NOMO-1 treated with DMSO at 0.1 percent for 48 hours (cell line): Measurements from ENCODE around the gene PKN3.
A peak's percentile ranks its signal among the peaks of the same experiment; 100 is the strongest.
"Not testable (repeated sequence)": the region's sequence is repeated elsewhere in the genome, so short reads cannot be mapped to it uniquely, and the experiment has no call there.

Experiments
- DNase-seq: peaks from one replicate; lab custom pipeline; 2025; ENCODE audit not compliant: unreplicated experiment; lab: John Stamatoyannopoulos, UW

The PKN3 gene

DNA sequence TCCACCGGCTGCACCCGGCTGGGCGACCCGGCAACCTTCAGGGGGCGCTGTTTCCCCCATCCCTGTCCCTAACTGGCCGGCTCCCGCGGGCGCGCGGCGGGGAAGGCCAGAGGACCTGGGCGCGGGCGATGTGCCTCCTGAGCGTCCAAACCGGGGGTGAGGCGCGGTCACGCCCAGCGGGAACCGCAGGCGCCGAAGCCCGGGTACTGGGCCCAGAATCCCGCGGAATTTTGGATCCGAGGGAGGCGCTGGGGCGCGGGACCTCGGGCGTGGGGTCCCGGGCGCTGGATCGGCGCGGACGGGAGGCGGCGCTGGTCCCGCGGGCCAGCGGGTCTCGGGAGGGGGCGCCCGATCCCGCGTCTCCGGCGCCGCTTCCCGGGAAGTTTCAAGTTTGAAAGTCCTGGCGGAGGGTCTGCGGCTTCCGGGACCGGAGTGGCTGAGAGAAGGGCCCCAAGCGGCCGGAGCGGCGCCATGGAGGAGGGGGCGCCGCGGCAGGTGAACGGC, at the start of gene PKN3:
TSS of gene PKN3 (plus strand) at position 59 of the 504 bp plus-strand sequence. CDS start at position 472, 413 bp downstream.
- peak; percentile 84 for DNase-seq

DNA sequence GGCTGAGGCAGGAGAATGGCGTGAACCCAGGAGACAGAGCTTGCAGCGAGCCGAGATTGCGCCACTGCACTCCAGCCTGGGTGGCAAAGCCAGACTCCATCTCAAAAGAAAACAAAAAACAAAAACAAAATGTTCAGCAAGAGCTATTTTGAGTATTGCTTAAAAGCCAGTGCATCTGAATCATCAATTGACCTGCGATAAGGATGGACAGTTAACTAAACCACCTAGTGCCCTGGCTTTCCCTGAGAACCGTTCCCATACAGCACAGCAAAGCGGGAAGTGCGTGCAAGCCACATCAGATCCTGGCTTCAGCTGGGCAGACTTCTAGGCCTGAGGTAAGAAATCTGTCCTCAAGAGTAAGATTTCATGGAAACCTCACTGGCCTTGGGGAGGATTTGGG, 48.4 kb upstream of the PKN3 start:
- DNase-seq = no peak

DNA sequence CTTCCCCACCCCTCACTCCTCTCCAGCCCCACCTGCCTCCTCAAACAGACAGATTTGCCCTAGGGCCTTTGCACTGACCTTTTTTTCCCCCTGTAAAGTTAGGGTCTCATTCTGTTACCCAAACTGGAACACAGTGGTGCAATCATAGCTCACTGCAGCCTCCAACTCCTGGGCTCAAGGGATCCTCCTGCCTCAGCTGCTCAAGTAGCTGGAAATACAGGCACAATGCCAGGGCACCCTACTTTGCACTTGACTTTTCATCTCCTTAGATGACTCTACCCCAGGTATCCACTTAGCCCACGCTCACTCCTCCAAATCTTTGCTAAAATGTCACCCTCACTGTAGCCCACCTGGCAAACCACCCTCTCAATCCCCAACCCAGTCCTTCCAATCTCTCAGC, 47.8 kb upstream of the PKN3 start:
- no peak for DNase-seq

DNA sequence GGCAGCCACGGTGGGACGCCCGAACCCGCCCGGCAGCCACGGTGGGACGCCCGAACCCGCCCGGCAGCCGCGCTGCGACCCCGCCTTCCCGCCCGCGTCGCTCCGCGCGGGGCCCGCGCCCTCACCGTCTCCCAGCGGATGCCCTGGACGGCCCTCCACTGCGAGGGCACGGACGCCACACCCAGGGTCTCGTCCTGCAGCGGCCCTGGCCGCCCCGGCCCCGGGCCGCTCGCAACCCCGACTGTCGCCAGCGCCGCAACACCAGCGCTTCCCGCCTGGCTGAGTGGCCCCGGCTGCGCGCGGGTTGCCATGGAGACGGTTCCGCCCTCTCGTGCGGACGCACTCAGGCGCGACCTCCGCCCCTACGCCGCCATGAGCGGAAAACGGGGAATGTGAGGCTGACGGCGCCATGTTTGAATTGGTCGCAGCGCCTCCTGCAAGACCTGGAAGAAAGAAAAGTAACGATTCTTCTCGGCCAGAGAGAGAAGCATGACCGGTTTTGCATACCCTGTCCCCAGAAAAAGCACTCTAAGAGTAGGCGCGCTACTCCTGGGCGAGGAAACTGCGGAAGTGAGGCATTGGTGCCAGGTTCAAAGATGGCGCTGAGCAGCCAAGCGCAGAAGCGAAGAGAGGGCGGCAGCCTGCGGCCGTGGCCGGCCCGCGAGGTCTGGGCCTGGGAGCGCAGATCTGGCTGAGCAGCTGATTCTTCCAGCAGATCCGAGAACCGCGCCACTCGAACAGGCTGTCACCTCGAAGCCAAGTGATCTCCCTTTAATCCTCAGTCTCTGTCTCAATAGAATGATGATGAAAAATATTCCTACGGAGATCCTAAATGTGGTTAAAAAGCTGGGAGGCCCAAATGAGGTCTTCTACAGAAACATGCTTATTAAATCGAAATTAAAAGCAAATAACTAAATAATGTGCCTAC, 45.6 kb upstream of the PKN3 start, which contains the start of gene DYNC2I2:
TSS of gene DYNC2I2 (minus strand) at position 432 of the 928 bp plus-strand sequence. CDS start at position 311, 121 bp downstream.
- DNase-seq = peak; percentile 91

DNA sequence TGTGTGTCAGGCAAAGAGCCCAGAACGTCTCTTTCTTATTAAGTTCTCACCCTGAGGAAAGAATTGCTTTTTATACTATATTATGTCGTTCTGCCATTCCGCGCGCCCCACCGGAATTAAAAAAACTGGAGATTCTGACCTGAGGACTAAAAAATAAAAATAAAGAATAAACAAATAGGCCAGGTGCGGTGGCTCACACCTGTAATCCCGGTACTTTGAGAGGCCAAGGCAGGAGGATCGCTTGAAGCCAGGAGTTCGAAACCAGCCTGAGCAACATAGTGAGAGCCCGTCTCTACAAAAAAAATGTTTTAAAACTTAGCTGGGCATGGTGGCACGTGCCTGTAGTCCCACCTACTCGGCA, 45.0 kb upstream of the PKN3 start:
- no peak for DNase-seq

DNA sequence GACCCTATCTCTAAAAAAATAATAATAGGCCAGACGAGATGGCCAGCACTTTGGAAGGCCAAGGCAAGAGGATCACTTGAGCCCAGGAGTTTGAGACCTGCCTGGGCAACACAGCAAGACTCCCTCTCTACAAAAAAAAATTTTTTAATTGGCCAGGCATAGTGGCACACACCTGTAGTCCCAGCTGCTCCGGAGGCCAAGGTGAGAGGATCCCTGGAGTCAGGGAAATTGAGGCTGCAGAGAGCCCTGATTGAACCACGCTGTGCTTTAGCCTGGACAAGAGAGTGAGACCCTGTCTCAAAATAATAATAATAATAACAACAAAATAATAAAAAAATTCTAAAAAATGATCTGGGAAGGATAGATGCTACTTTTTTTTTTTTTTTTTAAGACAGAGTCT, 44.5 kb upstream of the PKN3 start:
- DNase-seq = no peak

DNA sequence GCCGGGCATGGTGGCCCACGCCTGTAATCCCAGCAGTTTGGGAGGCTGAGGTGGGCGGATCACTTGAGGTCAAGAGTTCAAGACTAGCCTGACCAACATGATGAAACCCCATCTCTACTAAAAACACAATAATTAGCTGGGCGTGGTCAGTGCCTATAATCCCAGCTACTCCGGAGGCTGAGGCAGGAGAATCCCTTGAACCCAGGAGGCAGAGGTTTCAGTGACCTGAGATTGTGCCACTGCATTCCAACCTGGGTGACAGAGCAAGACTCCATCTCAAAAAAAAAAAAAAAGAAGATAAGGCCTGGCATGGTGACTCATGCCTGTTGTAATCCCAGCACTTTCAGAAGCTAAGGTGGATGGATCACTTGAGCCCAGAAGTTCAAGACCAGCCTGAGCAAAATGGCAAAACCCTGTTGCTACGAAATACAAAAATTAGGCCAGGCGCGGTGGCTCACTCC, 35.8 kb upstream of the PKN3 start:
- DNase-seq = not testable (repeated sequence)

DNA sequence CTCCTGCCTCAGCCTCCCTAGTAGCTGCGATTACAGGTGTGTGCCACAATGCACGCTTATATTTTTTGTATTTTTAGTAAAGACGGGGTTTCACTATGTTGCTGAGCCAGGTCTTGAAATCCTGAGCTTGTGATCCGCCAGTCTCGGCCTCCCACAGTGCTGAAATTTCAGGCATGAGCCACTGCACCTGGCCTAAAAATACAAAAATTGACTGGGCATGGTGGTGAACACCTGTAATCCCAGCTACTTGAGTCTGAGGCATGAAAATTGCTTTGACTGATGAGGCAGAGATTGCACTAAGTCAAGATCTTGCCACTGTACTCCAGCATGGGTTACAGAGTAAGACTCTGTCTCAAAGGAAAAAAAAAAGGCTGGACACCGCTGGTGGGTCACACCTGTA, 32.5 kb upstream of the PKN3 start:
- no peak for DNase-seq

DNA sequence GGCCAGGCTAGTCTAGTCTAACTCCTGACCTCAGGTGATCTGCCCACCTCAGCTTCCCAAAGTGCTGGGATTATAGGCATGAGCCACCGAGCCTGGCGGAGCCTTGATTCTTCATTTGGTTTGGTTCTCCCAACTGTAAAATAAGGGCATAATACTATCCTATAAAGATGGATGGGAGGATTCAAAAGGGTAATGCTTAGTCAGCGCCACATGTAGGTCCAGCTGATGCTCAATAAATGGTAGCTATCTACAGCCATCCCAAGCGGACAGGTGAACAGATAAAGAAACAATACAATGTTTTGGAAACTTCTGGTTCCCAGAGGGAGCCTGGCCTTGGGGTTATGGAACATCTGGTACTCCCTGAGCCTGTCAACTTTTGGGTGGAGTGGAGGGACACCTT, 26.9 kb upstream of the PKN3 start:
- no peak for DNase-seq

DNA sequence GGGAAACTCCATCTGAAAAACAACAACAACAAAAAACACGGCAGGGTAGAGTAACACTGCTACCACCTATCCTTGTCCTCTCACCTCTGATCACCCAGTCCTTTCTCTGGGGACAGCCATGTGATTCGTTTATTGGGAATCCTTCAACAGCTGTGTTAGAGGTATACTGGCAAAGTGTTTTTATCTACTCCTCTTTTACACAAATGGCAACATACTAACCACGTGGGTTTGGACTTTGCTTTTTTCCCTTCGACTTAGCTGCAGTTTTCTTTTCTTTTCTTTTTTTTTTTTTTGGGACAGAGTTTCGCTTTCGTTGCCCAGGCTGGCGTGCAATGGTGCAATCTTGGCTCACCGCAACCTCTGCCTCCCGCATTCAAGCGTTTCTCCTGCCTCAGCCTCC, 24.5 kb upstream of the PKN3 start:
- no peak for DNase-seq

DNA sequence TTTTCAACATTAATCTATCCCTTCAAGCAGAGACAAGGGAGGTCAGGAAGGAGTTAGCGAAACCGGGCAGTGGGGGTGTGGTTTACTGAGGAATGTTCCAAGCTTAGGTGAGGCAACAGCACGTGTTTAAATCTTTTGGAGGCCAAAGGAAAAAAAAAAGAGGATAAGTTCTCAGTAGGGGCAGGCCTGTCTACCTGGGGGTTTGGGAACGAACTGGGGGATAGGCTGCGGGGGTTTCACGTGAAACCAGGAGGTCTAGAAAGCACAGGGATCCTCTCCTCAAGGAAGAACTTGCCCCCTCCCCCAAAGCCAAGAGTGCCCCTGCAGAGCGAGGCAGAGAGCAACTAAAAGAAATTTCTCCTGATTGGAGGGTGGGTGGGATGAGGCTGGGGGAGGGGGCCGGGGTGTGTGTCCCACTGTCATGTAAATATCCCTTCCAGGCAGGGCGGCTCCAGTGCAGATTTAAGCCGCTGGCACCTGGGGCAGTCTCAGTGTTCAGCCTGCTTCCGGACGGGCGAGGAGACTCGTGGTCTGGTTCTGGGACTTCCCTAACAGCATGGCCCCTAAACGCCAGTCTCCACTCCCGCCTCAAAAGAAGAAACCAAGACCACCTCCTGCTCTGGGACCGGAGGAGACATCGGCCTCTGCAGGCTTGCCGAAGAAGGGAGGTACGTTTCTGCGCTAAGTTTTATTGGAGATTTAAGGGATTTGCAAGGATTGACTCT, 18.8 kb upstream of the PKN3 start:
- peak; percentile 40 for DNase-seq

DNA sequence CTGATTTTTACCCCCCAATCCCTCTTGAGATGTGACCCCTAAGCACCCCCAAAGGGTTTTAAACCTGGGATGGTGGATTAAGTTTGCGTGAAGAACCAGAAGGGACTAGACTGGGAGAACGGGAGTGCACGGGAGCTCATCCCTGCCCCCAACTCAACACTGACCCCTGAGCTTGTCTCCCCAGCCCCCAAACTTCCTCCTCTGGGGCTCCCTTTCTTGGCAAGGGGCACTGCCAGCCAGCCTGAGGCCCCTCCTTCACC, 18.3 kb upstream of the PKN3 start:
- DNase-seq = no peak

DNA sequence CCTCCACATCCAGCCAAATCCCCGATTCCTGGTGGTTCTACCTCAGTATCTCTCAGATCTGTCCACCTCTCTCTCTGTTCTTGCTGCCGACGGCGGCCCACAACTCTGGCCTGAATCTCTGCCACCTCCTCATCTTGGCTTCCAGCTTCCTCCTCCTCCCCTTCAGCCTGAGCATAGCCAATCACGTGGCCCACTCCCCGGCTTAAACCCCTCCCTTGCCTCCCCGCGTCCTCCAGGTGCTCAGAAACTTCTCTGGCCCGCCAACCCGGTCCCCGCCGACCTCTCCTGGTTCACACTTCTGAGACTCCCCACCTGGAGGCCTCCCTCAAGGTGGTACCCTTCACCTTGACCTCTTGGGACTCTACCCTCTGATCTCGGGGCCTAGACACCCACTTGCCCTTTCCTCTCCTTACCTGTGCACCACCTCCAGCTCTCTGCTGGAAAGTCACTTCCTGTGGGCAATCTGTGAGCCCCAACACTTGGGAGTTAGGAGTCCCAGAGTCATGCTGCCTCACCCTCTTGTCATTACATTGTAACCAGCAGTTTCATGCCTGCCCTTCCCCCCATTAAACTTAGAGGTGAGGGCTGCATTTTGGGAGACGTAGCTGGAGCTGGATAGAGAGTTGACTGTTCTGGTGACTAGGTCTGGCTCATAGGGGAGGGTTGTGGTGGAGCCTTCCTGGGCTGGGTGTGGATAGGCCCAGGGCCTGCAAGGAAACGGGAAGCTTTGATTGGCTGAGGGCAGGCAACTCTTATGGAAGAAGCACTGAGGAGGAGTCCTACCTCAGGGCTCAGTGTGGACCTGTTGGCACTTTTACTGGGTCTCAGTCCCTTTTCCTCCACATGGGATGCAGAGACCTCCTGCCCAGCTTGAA, 17.7 kb upstream of the PKN3 start:
- DNase-seq = peak; percentile 80

DNA sequence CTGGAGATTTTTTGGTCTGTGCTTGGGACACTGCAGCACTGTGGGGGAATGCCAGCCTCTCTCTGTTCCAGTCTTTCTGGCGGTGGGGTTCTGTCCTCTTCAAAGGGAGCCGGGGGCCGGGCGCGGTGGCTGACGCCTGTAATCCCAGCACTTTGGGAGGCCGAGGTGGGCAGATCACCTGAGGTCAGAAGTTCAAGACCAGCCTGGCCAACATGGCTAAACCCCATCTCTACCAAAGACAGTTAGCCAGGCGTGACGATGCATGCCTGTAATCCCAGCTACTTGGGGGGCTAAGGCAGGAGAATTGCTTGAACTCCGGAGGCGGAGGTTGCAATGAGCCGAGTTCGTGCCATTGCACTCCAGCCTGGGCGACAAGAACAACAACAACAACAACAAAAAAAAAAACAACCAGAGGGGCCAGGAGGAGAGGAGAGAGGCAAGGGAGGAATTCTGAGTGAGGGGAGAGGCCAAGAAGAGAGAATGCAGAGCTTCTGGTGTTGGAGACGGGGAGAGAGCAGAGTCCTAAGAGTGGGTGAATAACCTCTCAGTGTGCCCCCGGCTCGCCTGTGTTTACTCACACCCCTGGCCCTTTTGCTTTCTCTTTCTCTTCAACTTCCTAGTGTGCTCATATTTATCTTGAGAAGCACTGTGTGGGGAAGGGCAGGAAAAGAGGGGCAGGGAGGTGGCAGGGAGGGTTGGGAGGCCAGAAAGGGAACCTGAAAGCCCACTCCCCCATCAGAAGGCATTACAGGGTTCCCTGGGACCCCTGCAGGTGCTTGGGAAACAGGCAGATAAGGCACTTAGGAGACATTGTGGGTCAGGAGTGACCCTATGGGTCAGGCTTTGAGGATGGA, 16.4 kb upstream of the PKN3 start:
- peak; percentile 41 for DNase-seq

DNA sequence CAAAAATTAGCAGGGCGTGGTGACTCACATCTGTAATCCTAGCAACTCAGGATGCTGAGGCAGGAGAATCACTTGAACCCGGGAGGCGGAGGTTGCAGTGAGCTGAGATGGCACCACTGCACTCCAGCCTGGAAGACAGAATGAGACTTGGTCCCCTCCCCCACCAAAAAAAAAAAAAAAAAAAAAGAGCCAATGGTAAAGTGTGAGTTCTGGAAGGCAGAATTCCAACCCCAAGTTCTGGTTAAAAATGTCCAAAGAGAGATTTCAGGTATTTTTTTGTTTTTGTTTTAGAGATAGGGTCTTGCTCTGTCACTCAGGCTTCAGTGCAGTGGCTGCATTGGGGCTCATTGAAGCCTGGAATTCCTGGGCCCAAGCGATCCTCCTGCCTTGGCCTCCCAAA, 14.8 kb upstream of the PKN3 start:
- no peak for DNase-seq

DNA sequence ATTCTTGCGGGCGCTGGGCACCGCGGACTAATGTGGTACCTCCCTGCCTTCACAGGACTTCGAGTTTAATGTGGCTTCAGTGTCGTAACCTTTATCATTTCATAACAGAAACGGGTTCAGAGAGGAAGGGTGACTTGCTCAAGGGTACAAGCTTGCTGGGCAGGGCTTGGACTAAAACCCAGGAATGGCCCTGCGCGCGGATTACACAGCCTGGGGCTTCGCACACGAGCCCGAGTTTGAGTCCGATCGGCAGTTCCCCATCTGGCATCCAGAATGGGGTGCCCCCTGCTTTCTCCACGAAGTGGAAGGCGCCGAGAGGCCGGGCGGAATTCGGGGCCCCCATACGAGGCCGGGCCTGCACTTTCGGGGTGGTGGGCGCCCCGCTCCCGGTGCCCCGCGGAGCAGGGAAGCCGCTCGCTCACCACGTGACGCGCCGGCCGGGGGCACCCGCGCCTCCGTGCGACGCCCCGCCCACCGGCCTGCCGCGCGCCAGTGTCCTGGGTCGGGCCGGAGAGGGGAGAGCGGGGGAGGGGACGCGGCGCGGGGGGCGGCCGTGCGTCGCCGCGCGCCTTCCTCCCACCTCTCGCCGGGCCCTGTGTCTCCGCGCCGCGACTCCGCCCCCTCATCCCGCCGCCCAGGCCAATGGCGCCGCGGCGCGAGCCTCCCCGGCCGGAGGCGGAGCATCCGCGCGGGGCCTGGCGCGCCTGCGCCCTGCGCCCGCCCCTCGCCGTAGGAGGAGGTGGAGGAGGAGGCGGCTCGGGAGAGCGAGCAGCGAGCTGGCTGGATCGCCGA, 13.6 kb upstream of the PKN3 start, which contains the start of gene SET:
TSS of gene SET (plus strand) at position 722 of the 792 bp plus-strand sequence. CDS start 361 bp downstream, outside the sequence.
- DNase-seq = peak; percentile 93

DNA sequence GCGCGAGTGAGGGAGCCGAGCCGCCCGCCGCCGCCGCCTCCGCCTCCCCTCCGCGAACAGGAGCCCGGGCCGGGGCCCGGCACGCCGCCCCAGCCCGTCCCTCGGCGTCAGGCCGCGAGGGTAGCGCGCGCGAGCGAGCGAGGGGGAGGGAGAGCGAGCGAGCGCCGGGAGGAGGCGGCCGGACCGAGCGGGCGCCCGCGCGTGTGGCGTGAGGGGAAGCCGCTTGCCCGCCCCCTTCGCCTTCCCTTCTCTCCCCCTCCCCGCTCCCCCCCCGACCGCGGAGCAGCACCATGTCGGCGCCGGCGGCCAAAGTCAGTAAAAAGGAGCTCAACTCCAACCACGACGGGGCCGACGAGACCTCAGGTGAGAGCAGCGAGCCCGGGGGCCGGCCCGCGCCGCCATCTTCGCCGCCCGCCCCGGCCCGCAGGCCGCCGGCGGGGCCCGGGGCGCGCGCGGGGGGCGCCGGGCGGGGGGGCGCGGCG, 13.0 kb upstream of the PKN3 start:
- DNase-seq = peak; percentile 50

DNA sequence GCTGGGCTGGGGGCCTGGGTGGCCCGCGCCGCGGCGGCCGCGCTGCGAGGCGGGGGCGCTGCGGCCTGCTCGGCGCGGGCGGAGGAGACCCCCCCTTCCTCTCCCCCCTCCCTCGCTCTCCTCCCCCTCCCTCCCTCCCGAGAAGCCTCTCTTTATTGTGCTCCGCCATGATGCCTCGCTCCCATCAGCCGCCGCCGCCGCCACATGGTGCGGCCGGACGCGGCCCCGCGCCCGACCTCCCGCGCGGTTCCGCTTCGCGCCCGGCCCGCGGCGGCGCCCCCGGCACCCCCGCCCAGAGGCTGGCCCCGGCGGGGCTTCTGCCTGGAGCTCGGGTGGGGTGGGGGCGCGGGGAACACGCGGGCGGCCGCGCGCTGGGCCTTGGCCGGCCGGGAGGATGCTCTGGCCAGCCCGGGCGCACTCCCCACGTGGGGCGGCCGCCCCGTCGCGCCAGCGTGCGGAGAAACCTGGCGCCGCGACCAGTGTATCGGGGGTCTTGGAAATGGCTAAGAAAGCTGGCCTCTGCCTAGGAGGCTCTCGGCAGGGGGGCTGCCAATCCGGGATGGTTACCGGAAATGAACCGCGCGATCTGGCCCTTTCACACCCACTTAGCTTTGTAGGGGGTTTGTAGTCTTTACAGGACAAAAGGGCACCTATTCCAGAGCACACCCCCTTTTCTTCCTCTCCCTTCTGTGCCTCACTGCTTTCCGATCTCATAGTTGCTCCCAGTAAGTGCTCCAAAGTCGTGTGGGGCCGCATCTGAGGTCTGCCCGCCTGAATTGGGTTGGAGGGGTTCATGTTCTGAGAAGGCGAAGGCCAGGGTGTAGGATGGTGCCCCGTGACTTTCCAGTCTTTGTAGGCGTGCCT, 12.3 kb upstream of the PKN3 start:
- DNase-seq = no peak
